T-helper 1 cell treated with Interleukin-12 subunit alpha and Interleukin-12 subunit beta and Interleukin-4 antibody, amounts not matched to agents 30 ng/mL and 1 ng/mL, for 36 hours (primary cell): ENCODE data around the gene ALOX5AP. TPM values are rescaled to one million over a fixed set of nuclear protein-coding genes. Genes with fewer than 3 reads are reported as not detected.

Experiments
- intact Hi-C: fragments of 100-400 bp; cut with micrococcal nuclease; formaldehyde crosslinking; loops from one replicate; pipeline ENCODE4 v1.15.1; 2024
- total RNA-seq: library from RNA; stranded (reverse); gene quantifications from 2 replicates; pipeline ENCODE4 v1.2.3, GENCODE V29; 2022

The ALOX5AP gene
- total RNA-seq, 1 donor from 2014 or later, result 212 TPM

GRCh38 chr13:30712536-30713532, 22.5 kb upstream of the ALOX5AP start:
- intact Hi-C loops, result no loop called here

GRCh38 chr13:30714629-30715371, 20.5 kb upstream of the ALOX5AP start:
- intact Hi-C loops, result no loop called here

DNA sequence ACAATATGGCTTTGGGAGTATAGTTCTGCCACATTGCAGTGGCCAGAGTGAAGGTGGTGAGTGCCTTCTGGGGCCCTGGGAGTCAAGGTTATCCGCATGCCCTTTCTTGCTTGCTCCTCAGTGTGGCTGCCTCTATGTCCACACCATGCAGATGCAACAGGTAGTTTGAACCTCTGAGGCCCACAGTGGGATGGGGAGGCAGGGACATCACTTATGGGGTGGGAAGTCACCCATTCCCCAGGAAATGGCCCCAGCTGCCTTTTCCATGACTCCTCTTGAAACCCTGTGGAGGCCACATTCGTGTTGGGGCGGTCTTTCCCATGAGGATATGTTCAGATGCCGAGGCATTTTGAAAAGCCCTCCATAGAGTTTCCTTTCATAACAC, 20.0 kb upstream of the ALOX5AP start:
- intact Hi-C loops, result no loop called here

DNA sequence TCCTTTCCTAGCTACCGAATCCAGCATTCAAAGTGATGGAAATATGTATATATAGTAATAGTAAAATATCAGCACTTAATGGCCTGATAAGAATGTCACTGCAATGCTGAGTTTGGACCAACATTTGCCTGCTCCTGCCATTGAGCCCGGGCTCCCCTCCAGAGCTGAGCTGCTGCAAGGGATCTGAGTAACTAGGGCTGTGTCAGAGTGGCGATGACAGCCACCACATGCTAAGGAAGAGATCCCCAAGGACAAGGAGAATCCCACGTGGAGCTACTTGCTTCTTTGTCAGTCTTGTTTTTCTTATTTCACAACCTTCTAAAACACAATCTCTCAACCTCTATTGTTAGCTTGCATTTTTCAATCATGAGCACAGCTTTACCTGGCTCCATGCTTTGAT, 19.5 kb upstream of the ALOX5AP start:
- intact Hi-C loops, result no loop called here

DNA sequence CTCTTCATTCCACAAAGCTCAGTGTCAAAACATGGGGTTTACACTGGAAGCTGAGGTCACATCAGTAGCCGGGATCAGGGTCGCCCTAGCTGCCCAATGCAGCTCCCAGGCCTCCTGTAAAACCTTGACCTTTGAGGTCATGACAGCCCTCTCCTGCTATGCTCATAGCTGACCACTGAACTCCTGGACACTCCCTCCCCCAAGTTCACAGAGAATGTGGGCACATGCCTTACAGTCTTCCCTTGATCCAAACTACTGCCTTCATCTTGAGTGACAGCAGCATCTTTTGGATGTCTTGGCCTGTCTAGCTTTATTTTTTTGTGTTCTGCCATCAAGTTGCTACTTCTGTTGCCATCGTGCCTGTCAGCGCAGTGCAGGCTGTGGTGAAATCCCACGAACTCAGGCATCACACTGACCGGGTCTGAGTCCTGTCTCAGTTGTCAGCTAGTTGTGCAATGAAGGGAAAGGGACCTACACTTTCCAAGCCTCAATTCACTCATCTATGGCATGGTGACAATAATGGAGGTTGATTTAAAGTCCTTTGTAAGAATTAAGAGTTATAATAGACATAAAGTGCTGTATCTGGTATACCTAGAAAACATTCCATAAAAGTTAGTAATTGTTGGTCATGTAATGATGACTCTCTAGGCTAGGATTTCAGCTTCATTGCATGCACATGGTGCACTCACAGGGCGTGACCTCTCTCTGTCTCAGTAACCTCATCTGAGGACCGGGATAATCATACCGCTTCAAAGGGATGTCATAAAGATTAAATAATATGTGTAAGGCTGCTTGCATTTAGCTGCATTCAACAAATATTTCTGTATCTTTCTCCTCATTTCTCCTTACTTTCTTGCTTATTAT, 16.4 kb upstream of the ALOX5AP start:
- intact Hi-C loops, result no loop called here

GRCh38 chr13:30719525-30719914, 15.8 kb upstream of the ALOX5AP start:
- intact Hi-C loops, result no loop called here

GRCh38 chr13:30720172-30720869, 15.0 kb upstream of the ALOX5AP start:
- intact Hi-C loops, result no loop called here

- intact Hi-C loops, result no loop called here
These were observed 13.4 kb upstream of the ALOX5AP start for GRCh38 chr13:30721936-30722335.

- intact Hi-C loops, result no loop called here
These were observed 13.0 kb upstream of the ALOX5AP start for GRCh38 chr13:30722361-30722760.

- intact Hi-C loops, result no loop called here
These were observed 10.6 kb upstream of the ALOX5AP start for GRCh38 chr13:30724778-30725177.

GRCh38 chr13:30725326-30726085, 9.8 kb upstream of the ALOX5AP start:
- intact Hi-C loops, result no loop called here

DNA sequence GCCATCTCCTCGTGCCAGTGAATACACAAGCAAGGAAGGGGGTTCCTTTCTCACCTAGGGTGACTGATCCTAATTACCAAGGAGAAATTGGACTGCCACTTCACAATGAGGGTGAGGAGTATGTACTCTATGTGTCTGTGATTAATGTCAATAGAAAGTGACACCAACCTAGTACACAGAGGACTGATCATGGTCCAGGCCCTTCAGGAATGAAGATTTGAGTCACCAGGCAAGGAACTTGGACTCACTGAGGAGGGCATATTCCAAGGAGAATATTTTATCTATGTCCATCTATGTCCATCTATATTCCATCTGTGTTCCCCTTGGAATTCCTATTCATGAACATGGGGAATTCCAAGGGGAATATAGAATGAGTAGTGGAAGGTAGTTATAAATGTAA, 9.2 kb upstream of the ALOX5AP start:
- intact Hi-C loops, result no loop called here

- intact Hi-C loops, result no loop called here
These were observed 7.6 kb upstream of the ALOX5AP start for GRCh38 chr13:30727491-30728355.

- intact Hi-C loops, result no loop called here
These were observed 5.5 kb upstream of the ALOX5AP start for GRCh38 chr13:30729801-30730200.

DNA sequence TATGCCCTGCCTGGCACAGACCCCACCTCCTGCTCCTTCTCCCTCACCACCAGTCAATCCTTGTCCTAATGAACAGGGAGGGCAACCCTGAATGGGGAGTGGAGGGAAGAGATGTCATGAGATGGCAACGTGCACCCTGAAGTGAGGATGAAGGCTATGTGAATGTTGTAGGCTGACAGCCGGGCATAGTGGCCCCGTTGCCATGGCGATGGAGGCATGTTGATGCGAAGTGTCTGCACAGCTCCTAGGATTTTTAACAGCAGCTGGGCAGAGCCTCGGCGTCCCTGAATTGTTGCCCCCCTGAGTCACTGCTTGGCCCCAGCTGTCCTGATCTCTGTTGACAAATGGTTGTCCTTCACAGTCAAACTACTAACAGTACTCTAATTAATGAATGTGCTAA, 4.8 kb upstream of the ALOX5AP start:
- intact Hi-C loops, result no loop called here

DNA sequence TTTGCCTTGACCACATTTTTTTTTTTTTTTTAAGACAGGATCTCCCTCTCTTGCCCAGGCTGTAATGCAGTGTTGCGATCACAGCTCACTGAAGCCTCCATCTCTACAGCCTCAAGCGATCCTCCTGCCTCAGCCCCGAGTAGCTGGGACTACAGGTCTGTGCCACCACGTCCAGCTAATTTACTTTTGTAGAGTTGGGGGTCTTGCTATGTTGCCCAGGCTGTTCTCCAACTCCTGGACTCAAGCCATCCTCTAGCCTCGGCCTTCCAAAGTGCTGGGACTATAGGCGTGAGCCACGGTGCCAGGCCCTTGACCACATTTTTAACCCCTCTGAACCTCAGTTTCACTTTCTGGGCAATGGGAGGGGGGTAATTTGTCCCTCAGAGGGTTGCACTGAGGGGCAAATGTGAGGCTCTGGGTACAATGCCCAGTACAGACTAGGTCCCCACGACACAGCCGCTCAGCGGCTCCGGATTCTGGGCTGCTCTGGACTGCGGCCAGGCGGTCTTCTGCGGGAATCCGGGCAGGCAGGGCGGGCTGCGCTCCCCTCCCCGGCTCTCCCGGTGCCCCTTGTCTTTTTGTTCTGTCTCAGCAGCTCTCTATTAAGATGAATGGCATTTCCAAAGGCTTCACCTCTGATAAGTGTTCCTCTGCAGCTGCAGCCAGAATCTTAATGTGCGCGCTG, 3.8 kb upstream of the ALOX5AP start:
- intact Hi-C loops, result no loop called here

DNA sequence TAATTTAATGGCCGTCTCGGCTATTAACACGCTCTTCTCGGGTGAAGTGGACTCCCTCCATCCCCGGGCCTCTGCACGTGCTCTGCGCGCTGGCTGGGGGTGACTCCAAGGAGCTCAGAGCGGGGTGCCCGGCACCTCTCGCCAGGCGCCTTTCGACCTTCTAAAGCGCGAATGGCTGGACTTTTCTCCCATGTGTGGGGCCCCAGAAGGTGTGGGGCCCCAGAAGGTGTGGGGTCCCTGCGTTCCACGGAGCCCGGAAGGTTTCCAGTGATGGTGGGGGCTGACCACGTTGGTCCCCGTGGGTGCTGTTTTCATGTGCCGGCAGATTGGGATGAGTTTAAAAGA, 3.3 kb upstream of the ALOX5AP start:
- intact Hi-C loops, result no loop called here

GRCh38 chr13:30734439-30734838, 904 bp upstream of the ALOX5AP start:
- intact Hi-C loops, result no loop called here

- intact Hi-C loops, result loop anchor here (1.0 kb wide), 3 partner anchors 8 to 80 kb away; no protein-coding TSS in a partner anchor
These were observed 481 bp downstream of the ALOX5AP start for GRCh38 chr13:30735872-30736175.
